Activated T-helper 1 cell treated with anti-CD3 and anti-CD28 coated beads, Interleukin-12 subunit alpha, Interleukin-12 subunit beta, Interleukin-2, Interleukin-4 antibody, amounts not matched to agents 30 ng/mL and 10 ng/mL and 1 ng/mL, durations not matched to agents 14 hours and 24 hours and 36 hours (primary cell): ENCODE results near the gene MPC1L. TPM values are rescaled to one million over a fixed set of nuclear protein-coding genes. Genes with fewer than 3 reads are reported as not detected.

ENCODE experiments used
- DNase-seq: peaks from one replicate; pipeline ENCODE4 v3.0.0; 2021; ENCODE audit warnings: low spot score
- H3K27ac Mint-ChIP-seq: one replicate; pipeline ENCODE4 v1.8.0; 2021; ENCODE audit warnings: mild to moderate bottlenecking, mixed read lengths
- H3K27me3 Mint-ChIP-seq: one replicate; pipeline ENCODE4 v1.8.0; 2022; ENCODE audit warnings: mild to moderate bottlenecking, moderate library complexity, mixed read lengths; ENCODE audit not compliant: insufficient read depth
- H3K36me3 Mint-ChIP-seq: one replicate; pipeline ENCODE4 v1.8.0; 2021; ENCODE audit warnings: low read depth, mixed read lengths
- H3K4me1 Mint-ChIP-seq: one replicate; pipeline ENCODE4 v1.8.0; 2021; ENCODE audit warnings: low read depth, mixed read lengths
- H3K4me3 Mint-ChIP-seq: one replicate; pipeline ENCODE4 v1.8.0; 2021; ENCODE audit warnings: mild to moderate bottlenecking, moderate library complexity, mixed read lengths
- H3K9me3 Mint-ChIP-seq: one replicate; pipeline ENCODE4 v1.8.0; 2021; ENCODE audit warnings: mixed read lengths
- intact Hi-C: fragments of 100-400 bp; cut with micrococcal nuclease; formaldehyde crosslinking; loops from one replicate; pipeline ENCODE4 v1.15.1; 2024
- total RNA-seq: library from RNA; stranded (reverse); gene quantifications from 2 replicates; pipeline ENCODE4 v1.2.3, GENCODE V29; 2022

Gene MPC1L
- total RNA-seq, 1 donor from 2014 or later, result not detected

DNA sequence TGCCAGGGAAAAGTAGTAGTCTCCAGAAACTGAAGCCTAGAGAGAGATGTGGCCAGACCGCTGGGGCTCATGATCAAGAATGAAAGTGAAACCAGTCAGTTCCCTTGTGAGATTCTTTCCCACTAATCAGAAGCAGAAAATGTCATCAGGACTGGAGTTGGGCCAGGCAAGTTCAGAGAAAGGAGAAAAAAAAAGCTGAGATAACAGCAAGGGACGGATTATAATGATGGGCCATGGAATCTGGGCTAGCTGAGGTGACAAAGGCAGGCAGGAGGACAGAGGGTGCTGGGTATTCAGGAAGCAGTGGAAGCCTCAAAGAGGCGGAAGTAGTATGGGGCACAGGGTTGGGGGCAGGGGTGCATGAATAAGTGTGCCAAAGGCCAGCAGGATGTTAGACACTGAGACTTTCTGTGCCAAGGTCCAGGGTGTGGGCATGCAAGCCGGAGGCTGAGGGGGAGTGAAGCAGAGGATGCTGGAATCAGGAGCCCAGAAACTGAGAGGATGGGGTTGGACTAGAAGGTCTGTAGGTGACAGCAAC, 21.7 kb downstream of the MPC1L start:
- H3K27ac Mint-ChIP-seq, result peak overlapping the region; percentile 93
- peaks cover 32% of the 10 kb centered on the region for H3K4me1 Mint-ChIP-seq
- no peaks in the 10 kb centered on the region for H3K9me3 Mint-ChIP-seq
- H3K4me3 Mint-ChIP-seq, result peak overlapping the region; percentile 91
- DNase-seq, result peak; percentile 27
- intact Hi-C loops, result loop anchor here (1.0 to 5.0 kb wide), 2 partner anchors 101 to 692 kb away; no protein-coding TSS in a partner anchor
- H3K36me3 Mint-ChIP-seq, result peaks cover 13% of the 10 kb centered on the region
- no peaks in the 10 kb centered on the region for H3K27me3 Mint-ChIP-seq

DNA sequence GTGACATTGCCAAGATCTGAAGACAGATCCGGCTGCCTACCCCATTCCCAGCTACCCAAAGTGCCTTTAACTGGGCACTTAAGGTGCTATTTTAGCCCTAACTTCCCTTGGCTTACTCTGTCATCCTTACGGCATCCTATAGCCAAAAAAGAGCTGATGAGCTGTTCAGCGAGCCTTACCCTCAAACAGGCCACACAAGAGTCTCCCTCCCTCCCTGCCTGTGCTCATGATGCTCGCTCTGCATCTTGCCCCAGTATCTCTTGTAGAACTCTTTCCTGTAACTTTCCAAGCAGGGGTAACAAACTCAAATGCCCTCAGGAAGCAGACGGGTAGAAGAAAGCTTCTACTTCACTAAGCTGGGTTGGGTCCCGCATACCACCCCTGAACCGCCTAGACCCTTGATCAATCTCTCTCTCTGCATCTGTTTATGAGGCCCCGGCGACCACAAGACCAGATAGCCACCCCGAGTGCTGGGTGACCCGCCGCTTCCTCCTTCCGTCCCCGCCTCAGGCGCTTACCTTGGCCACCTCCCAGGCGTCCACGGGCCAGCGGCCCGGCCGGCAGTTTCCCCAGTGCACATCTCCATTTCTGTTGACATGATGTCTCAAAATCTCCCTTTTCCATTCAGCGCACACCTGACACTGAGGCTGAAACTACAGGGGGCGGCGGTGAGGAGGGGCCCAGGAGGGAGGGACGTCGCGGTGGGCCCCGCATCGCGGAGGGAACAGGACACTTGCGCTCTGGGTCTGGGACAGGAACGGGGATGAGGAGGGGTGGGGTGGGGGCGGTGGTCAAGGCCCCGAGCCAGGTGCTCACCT, 23.5 kb downstream of the MPC1L start:
- Mint-ChIP-seq H3K4me3 (peak overlapping the region; percentile 97), H3K27me3 (no peaks in the 10 kb centered on the region), H3K9me3 (no peaks in the 10 kb centered on the region), H3K4me1 (peaks cover 34% of the 10 kb centered on the region), H3K27ac (peak overlapping the region; percentile 94), H3K36me3 (peaks cover 16% of the 10 kb centered on the region)
- intact Hi-C loops, result loop anchor here (1.0 to 5.0 kb wide), 4 partner anchors 66 to 691 kb away; partner anchors contain the start of genes ATP6AP2, MED14 and USP9X
- DNase-seq, result peak; percentile 16

DNA sequence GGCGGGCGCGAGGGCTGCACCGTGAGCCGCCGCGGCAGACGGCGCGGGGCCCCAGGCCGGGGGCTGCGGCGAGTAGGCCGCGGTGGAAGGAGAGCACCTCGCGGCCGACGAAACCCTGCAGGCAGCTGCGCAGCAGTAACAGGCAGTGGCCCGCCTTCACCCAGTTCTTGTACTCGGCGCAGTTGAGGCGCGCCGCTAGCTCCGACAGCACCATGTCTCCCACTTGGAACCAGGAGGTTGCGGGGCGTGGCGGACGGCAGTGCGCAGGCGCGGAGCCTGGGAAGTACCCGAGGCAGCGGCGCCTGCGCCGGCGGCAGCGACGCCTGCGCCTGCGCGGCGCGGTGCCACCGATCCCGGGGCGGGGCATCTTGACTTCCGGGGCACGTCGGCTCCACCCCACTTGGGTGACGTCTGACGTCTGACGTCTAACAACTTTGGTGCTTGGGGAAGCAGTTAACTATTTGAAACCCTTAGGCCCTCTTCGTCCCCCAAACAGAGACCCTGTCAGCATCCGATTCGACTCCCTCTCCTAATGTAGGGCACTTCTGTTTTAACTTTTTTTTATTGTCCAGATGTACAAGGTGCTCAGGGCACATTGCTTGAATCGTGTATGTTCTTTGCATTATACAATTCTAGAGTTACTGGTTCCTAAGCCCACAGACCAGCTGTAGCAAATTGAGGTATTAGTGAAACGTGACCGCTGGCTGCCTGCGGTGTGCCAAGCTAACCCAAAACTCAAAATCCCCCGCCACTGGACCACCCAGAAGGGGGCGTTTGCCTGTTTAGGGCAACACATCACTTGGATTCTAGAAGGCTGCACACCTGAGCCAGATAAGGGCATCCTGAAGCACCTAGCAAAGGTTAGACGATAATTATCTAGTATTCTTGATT, 24.3 kb downstream of the MPC1L start, which contains the start of gene CXorf38:
CXorf38 (minus strand) TSS at position 255 of the 891 bp plus-strand sequence; CDS start at position 214, 41 bp downstream.
- peak; percentile 85 for DNase-seq
- Mint-ChIP-seq H3K27ac (peak within 1 kb of the TSS; percentile 94), H3K4me1 (peaks cover 28% of the 10 kb centered on the region)

GRCh38 chrX:40651620-40652223, 28.5 kb downstream of the MPC1L start:
- Mint-ChIP-seq H3K27me3 (no peaks in the 10 kb centered on the region), H3K4me3 (no peak overlapping the region), H3K36me3 (peaks cover 10% of the 10 kb centered on the region), H3K4me1 (peaks cover 5% of the 10 kb centered on the region), H3K27ac (no peak overlapping the region), H3K9me3 (no peaks in the 10 kb centered on the region)
- intact Hi-C loops, result loop anchor here (1.0 to 5.0 kb wide), 5 partner anchors 143 to 601 kb away; no protein-coding TSS in a partner anchor
- peak; percentile 52 for DNase-seq

More for the DNA sequence above, 24.3 kb downstream of the MPC1L start, which contains the start of gene CXorf38:
- intact Hi-C loops, result loop anchor here (1.0 to 5.0 kb wide), 4 partner anchors 67 to 690 kb away; partner anchors contain the start of genes ATP6AP2, MED14 and USP9X
- H3K27me3 Mint-ChIP-seq, result no peaks in the 10 kb centered on the region
- H3K9me3 Mint-ChIP-seq, result no peaks in the 10 kb centered on the region
- H3K36me3 Mint-ChIP-seq, result peaks cover 12% of the 10 kb centered on the region
- H3K4me3 Mint-ChIP-seq, result peak within 1 kb of the TSS; percentile 97

DNA sequence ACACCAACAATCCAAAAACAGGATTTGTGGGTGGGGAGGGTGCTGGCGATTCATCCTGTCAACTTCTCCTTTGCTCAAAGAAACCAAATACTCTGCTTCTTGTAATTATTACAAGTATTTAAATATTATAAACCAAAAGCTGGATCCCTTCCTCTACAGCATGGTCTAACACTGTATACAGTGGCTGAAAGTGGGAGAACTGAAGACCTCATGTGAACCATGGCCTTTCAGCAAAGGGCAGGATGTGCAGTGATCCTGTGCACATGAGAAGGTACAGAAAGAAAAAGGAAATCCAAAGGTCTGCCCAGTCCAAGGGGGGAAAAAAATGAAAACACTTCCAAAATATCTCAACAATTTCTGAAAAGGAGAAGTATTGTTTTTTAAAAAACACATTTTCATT, 29.4 kb downstream of the MPC1L start:
- H3K36me3 Mint-ChIP-seq, result peaks cover 10% of the 10 kb centered on the region
- no peak overlapping the region for H3K4me3 Mint-ChIP-seq
- no peaks in the 10 kb centered on the region for H3K27me3 Mint-ChIP-seq
- H3K9me3 Mint-ChIP-seq, result no peaks in the 10 kb centered on the region
- peaks cover 5% of the 10 kb centered on the region for H3K4me1 Mint-ChIP-seq
- H3K27ac Mint-ChIP-seq, result no peak overlapping the region
- intact Hi-C loops, result loop anchor here (1.0 to 5.0 kb wide), 2 partner anchors 225 to 462 kb away; no protein-coding TSS in a partner anchor
- no peak for DNase-seq

- intact Hi-C loops, result loop anchor here (5.0 kb wide), 1 partner anchor 224 kb away; no protein-coding TSS in a partner anchor
- peaks cover 10% of the 10 kb centered on the region for H3K36me3 Mint-ChIP-seq
- no peak for DNase-seq
- no peaks in the 10 kb centered on the region for H3K9me3 Mint-ChIP-seq
- H3K27ac Mint-ChIP-seq, result no peak overlapping the region
- H3K27me3 Mint-ChIP-seq, result no peaks in the 10 kb centered on the region
- H3K4me1 Mint-ChIP-seq, result peaks cover 5% of the 10 kb centered on the region
- H3K4me3 Mint-ChIP-seq, result no peak overlapping the region
Observed at GRCh38 chrX:40653535-40653934, 30.3 kb downstream of the MPC1L start.

- intact Hi-C loops, result no loop called here
- Mint-ChIP-seq H3K9me3 (no peaks in the 10 kb centered on the region), H3K27ac (no peak overlapping the region), H3K4me1 (no peaks in the 10 kb centered on the region), H3K27me3 (no peaks in the 10 kb centered on the region), H3K4me3 (no peak overlapping the region), H3K36me3 (peaks cover 13% of the 10 kb centered on the region)
- DNase-seq, result no peak
Observed at GRCh38 chrX:40660381-40660780, 37.2 kb downstream of the MPC1L start.

- H3K27ac Mint-ChIP-seq, result no peak overlapping the region
- H3K4me1 Mint-ChIP-seq, result no peaks in the 10 kb centered on the region
- peaks cover 16% of the 10 kb centered on the region for H3K36me3 Mint-ChIP-seq
- no peaks in the 10 kb centered on the region for H3K9me3 Mint-ChIP-seq
- no peak for DNase-seq
- no peaks in the 10 kb centered on the region for H3K27me3 Mint-ChIP-seq
- intact Hi-C loops, result no loop called here
- H3K4me3 Mint-ChIP-seq, result no peak overlapping the region
Observed at GRCh38 chrX:40661489-40661888, 38.3 kb downstream of the MPC1L start.

DNA sequence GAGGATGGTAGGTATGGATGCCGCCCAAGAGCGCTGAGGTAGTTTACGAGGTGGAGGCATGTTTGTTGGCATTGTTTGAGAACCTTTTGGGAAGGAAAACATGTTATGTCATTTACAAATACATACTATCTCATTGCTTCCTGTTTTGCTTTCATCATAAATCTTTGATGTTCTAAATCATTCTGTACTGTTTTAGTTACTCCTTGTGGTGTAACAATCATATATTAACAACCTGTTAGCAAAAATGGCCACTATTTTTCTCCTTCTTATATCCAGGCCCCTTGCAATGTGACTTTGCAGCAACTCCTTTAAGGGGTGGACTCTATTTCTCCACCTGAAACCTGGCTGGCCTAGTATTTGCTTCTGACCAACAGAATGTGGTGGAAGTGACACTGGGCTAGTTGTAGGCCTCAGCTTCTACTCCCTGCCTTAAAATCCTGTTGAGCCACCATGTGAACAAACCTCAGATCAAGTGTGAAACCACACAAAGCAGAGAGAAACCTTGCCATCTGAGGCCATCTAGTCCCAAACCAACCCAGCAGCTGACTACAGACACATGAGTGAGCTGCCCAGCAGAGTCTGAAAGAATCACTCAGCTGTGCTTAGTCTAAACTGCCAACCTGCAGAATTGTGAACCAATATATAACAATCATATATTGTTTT, 40.0 kb downstream of the MPC1L start:
- no peak overlapping the region for H3K27ac Mint-ChIP-seq
- no peaks in the 10 kb centered on the region for H3K4me1 Mint-ChIP-seq
- intact Hi-C loops, result no loop called here

GRCh38 chrX:40663880-40664630, 40.8 kb downstream of the MPC1L start:
- H3K36me3 Mint-ChIP-seq, result peaks cover 26% of the 10 kb centered on the region
- H3K27ac Mint-ChIP-seq, result no peak overlapping the region
- no peak overlapping the region for H3K4me3 Mint-ChIP-seq
- no peaks in the 10 kb centered on the region for H3K27me3 Mint-ChIP-seq
- H3K4me1 Mint-ChIP-seq, result no peaks in the 10 kb centered on the region
- no peaks in the 10 kb centered on the region for H3K9me3 Mint-ChIP-seq
- DNase-seq, result no peak
- intact Hi-C loops, result no loop called here

More for the DNA sequence above, 40.0 kb downstream of the MPC1L start:
- Mint-ChIP-seq H3K36me3 (peaks cover 26% of the 10 kb centered on the region), H3K4me3 (no peak overlapping the region), H3K27me3 (no peaks in the 10 kb centered on the region), H3K9me3 (no peaks in the 10 kb centered on the region)
- no peak for DNase-seq

DNA sequence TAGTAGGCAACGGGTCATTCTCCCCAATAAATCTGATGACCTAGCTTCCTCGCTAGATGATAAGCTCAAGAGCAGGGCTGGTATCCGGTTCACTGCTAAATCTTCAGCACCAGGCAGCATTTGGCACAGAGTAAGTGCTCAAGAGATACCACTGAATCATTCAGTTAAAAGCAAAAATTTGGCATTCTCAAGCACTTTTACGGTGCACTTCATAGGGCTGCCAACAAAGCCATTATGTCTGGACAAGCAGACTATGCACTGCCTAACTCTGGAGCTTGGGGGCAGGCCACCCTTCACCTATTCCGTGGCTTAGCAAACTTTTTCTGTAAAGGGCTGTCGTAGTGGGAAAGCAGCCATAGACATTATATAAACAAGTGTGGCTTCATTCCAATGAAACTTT, 47.9 kb downstream of the MPC1L start:
- Mint-ChIP-seq H3K4me1 (no peaks in the 10 kb centered on the region), H3K27ac (no peak overlapping the region), H3K36me3 (peaks cover 27% of the 10 kb centered on the region), H3K27me3 (no peaks in the 10 kb centered on the region), H3K9me3 (no peaks in the 10 kb centered on the region), H3K4me3 (no peak overlapping the region)
- no peak for DNase-seq
- intact Hi-C loops, result no loop called here
